NCI-H2196 (cell line): ENCODE data around the gene MORN1.
A peak's percentile ranks its signal among the peaks of the same experiment; 100 is the strongest.

Experiments
- DNase-seq: peaks from one replicate; lab custom pipeline; 2025; ENCODE audit not compliant: unreplicated experiment; lab: John Stamatoyannopoulos, UW

MORN1 gene

GRCh38 chr1:2388004-2388913, 3.1 kb downstream of the MORN1 start:
- no peak for DNase-seq

DNA sequence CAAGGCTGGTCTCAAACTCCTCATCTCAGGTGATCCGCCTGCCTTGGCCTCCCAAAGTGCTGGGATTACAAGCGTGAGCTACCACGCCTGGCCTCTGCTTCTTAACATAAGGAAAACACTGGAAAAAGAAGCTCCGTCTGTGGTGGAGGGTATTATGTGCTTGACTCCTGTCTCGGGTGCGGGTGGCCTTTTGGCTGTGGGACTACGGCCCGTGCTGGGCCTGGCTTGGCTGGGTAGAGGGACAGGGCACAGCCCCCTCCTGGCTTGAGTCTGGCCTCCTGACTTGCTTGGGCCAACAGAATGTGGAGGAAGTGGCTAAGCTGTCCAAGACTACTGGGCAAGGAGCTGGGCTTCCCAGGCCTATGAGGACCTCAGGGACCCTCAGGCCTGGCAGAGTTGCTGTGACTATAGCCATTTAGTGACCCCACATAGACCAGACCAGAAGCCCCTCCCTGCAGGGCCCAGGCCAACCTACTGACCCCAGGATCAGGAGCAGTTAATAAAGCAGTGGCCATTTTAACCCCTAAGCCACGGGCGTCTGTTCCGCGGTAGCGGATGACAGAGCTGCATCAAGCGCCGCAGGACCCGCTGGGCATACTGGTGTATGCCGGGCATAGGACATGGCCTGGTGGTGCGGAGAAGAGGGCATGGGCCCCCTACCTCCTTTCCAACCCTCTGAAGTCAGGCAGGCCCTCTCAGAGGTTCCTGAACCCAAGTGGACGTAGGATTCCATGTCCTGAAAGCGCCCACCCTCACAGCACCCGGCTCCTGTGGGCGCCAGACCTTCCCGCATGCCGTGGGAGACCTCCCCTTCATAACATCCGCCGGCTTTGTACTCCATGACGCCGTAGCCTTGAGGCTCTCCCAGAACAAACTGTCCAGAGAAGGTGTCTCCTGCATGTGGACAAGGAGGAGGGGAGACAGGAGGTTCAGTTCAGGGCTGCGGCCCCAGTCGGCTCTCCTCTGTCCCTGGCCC, 4.4 kb downstream of the MORN1 start:
- DNase-seq = no peak

DNA sequence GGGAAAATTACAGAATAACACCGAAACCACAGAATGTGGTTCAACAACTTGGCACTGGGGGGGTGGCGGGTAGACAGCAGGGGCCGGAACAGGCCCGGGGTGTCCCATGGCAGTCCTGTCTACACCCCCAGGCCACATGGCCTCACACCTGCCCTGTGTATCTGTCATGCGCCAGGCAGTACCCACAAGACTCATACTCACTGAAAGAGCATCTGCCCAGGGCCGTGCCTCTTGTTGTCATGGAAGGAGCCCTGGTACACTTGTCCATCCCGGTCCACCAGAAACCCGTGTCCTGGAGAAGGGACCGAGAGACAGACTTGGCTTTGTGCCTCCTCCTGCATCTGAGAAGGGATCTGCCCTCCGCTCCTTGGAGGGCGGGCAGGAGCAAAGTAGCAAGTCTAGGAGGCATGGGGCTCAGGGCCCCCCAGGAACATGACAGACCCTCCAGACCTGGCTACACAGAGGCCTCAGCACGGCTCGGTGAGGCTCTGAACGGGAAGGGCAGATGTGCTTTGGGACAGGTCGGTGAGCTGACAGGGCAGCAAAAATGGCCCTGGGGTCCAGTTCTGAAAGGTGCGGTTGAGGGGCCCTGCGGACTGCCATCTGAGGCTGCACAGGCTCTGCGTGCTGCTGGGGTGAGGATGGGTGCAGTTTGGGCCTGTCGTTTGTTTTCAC, 5.6 kb downstream of the MORN1 start:
- DNase-seq = no peak

- DNase-seq = no peak
These were observed 6.3 kb downstream of the MORN1 start for GRCh38 chr1:2384941-2385481.

DNA sequence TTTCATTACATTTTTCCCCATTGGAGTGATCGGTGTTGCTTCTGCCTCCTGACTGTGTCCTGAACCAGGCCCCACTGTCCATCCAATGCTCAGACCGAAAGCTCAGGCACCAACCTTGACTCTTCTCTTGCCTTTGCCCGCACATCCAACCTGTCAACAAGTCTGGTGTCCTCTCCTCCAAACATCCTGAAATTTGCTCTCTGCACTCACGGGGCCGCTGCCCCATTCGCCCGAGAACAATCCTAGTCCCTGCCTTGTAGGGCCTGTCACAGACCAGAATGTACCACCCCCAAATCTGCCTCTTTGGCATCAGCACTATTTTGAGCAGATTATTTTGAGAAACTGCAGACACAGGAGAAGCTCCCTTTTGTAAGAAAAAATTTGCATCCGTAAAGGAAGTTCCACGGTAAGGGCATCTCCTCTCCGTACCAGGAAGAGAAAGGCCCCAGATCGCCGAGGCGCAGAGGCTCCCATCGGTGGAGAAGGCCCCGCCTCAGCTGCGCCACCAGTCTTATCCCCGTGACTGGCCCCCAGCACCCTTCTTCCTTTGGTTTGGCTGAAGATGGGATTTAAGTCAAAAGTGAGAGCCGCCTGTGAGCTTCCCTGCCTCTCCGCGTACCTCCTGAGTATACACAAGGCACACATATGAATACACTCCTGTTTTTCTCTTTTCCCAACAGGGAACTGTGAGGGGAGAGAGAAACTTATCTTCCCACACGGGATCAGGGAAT, 7.1 kb downstream of the MORN1 start:
- no peak for DNase-seq

GRCh38 chr1:2383576-2383975, 7.8 kb downstream of the MORN1 start:
- DNase-seq = no peak

DNA sequence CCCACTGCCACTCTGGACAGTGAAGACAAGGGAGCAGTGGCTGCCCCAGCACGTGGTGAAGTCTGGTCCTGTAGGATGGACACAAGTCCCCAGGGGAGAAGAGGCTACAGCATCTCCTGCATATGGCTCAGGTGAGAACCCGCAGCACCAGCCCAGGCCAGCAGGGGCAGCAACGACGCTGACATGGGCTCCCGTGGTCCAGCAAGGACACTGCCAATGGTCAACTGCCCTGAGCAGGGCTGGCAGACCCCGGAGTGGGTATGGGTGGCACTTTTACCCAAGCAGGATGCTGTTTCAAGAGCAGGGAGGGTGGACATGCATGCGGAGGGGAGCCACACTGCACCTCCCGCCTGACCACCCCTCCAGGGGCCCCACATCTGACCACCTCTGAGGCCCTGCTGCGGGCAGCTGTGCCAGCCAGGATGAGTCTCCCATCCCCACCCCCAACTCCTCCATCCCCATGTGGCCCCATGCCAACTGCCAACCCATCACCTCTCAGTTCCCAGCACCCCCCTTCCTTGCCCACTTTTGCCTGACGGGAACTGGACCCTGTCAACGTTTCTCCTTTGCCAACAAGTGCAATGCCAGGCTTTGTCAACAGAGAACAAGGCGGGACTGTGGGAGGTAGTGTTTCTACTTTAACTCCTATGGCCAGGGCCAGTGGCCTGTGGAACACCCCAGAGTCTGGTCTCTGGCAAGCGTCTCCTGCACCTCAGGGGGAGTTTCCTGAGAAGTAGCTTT, 8.6 kb downstream of the MORN1 start:
- DNase-seq = peak; percentile 43

DNA sequence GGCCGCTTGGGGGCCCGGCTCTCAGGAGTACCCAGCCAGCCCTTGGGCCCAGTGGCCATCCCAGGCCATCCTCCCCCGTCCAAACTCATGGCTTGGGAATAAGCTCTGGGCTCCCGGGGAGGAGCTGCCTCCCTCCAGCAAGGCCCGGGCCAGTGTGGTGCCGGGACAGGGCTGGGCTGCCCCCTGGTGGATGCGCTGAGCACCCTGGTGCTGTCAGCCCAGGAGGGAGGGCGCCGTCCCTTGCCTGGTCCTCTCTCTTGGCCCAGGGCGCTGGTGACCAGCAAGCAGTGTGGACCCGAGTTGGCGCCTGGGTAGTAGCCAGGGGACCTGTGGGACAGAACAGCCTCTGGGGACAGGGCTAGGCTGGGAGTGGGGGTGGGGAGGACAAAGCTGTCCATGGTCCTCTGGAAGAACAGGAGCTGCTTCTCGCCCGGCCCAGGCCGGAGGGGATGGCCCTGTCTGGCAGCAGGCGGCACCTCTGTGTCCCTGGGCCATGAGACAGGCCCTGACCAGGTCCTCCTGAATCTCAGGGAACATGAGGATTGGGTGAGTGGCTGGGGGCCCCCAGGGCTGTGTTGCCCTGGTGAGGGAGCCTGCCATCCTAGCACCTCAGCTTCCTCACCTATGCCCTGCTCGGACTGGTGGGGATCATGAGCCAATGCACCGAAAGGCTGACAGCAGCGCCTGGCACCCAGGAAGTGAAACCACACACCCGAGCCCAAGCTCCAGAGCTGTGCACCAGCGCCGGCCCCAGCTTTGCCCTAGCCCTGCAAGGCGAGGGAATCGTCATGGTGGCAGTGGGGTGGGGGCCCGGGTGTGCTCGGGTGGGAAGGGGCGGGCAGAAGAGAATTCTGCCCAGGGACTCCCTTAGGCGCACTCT, 9.4 kb downstream of the MORN1 start:
- peak; percentile 17 for DNase-seq

GRCh38 chr1:2380816-2381591, 10.3 kb downstream of the MORN1 start:
- no peak for DNase-seq

- DNase-seq = no peak
These were observed 11.5 kb downstream of the MORN1 start for GRCh38 chr1:2379733-2380404.

DNA sequence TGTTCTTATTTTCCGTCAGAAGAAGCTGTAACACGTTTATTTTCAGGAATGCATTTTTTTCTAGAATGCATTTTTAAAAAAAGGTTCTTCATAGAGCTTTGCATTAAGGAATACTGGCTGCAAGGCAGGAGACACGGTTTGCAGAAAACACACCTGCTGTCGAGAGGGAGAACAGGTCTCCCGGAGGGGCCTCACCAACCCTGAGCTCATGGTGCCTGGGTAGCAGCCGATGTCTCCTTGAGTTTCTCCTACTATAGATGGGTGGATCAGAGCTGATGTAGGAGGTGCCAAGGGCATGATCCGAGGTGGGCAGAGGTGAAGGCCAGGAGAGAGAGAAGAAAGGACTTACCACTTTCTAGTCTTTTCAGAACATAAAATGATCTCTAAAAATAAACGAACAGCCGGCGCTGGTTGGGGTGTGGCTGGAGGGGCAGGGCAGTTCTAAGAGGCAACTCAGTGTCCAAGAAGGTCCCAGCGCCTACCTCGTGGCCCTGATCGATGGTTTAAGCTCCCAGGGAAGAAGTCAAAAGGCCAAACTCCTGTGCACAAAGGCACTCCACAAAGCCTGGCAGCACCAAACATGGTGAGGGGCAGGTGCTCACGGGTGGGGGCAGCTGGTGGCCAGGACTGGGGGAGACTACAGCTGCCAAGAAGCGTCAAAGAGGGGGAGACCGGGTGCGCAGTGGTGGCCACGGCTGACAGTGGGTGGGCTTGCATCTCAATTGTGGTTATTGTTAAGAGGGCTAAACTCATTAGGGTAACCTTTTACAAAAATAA, 12.2 kb downstream of the MORN1 start:
- DNase-seq = no peak

DNA sequence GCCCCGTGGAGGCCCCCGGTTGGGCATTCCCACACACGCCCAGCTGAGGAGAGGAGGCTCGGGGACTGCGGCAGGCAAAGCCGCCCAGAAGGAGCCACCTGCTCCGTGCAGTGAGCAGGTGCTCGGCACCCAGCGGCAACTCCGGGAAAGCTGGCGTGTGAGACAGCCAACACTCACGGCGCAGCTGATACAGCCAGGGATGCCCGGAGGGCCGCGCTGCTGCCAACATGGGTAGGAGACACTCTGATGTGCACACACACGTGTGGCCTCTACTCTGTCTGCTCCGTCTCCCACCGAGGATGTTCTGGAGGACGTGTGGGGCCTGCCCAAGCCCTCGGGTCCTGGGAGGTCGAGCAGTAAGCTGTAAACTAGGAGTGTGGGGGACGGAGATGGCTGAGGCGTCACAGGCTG, 12.9 kb downstream of the MORN1 start:
- no peak for DNase-seq

DNA sequence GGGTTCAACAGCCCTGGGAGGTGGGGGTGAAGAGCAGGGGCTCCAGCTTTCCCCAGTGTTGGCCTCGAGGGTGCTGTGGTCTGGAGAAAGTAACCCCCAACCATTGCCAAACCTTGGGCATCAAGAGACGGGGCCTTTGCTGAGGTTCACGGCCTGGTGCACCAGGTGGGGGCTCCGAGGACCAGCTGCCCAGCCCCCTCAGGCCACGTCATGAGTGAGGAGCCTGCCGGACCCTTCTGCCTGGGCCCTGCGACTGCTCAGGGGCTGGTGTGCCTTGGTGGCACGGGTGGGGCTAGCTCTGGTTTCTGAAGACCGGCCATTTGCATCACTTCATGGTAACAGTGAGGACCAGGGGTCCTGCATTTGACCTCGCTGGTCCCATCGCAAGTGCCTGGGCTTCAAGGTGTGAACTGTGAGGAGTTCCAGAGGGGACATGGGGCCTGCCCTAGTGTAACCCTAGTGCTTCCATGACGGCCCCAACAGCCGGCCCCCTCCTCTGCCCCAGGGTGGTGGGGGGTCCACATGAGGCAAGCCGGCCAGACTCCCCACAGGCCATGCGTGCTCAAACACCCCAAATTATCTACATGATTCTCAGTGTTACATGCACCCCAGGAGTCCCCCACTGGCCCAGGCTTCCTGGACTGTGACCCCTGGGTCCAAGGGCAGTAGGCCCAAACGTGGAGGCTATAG, 13.5 kb downstream of the MORN1 start:
- DNase-seq = no peak

- DNase-seq = no peak
These were observed 14.3 kb downstream of the MORN1 start for GRCh38 chr1:2376931-2377672.

DNA sequence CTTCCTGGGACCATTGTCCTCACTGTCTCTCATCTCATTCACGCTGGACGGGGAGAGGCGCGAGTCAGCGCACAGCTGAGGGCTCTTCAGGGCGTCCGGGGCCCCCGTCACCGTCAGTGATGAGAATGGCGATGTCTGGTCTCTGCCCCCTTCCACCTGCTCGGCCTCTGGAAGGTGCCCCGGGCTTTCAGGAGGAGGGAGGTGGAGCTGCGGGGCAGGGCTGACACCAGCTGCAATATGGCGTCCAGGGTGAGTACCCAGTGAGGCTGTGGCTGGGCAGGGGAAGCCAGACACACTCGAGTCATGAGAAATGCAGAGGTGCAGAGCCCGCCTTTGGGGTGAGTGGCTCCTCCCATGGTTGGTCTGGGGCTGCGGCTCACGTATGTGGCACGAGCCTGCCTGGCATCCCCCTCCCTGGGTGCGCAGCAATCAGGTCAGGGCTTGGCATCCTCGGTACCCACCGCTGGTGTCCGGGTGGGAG, 15.1 kb downstream of the MORN1 start:
- DNase-seq = no peak
